ENCODE data around the gene AKT1.
"Not testable (repeated sequence)": the region's sequence is repeated elsewhere in the genome, so short reads cannot be mapped to it uniquely, and the experiment has no call there.

The AKT1 gene

DNA sequence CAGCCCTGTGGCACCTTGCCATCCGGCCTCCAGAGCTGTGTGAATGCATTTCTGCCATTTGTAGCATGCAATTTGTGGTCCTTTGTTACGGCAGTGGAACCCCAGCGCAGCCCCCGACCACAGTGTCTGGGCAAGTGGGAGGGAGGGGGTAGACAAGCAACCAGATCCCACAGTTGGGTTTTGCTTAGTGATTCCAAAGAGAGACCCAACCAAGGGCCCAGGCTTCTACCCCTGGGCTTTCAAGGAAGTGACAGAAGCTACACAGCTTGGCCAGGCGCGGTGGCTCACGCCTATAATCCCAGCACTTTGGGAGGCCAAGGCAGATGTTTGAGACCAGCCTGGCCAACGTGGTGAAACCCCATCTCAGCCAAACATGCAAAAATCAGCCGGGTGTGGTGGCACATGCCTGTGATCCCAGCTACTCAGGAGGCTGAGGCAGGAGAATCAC, 23.2 kb upstream of the AKT1 start:
- no peak for DNase-seq

DNA sequence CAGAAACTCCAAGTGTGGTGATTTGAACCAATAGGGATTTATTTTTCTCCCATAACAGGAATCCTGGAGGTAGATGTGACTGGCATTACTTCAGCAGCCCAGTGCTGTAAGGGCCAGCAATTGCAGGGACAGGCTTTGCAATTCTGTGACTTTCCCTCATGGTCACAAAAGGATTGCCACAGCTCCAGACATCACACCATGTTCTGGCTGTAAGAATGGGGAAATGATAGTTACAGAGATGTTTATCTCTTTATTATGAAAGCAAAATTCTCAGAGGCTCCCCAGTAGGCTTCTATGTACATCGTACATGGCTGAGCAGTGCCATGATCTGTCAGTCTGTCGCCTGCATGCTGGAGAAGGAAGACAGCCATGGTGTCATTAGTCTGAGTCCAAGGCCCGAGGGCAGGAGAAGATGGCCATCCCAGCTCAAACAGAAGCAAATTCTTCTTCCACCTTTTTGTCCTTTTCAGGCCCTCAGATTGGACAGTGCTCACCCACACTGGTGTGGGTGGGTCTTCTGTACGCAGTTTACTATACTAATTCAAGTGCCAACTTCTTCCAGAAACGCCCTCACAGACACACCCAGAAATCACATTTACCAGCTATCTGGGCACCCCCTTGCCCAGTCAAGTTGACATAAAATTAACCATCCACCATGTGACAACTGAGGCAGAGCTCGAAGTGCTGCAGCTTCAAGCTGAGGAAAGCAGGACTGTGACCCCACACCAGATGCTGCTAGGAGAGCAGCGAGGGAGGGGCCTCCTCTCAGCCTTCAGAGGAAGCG, 22.6 kb upstream of the AKT1 start:
- no peak for DNase-seq

GRCh38 chr14:104816616-104816884, 21.0 kb upstream of the AKT1 start:
- DNase-seq = no peak

GRCh38 chr14:104814701-104815100, 19.2 kb upstream of the AKT1 start:
- DNase-seq = not testable (repeated sequence)

- no peak for DNase-seq
Measured at GRCh38 chr14:104813286-104813685, 17.7 kb upstream of the AKT1 start.

DNA sequence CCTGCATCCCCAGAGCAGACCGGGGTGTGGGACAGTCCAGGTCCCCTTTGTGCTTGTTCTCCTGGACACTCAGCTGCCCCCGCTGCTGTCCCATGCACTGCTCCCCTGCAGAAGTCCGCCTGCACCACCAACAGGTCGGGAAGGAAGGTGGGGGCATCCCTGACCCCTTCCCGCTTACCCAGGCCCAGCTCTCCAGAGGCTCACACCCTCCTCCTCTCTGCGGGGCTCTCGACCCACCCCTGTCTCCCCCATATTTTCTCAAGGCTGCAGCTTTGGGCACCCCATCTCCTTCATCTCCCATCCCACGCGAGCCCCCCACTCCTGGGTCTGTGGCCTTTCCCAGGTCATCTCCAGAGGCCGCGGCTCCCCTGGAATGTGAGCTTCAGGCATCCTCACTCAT, 14.8 kb upstream of the AKT1 start:
- DNase-seq = no peak

GRCh38 chr14:104808456-104808855, 12.9 kb upstream of the AKT1 start:
- DNase-seq = no peak

DNA sequence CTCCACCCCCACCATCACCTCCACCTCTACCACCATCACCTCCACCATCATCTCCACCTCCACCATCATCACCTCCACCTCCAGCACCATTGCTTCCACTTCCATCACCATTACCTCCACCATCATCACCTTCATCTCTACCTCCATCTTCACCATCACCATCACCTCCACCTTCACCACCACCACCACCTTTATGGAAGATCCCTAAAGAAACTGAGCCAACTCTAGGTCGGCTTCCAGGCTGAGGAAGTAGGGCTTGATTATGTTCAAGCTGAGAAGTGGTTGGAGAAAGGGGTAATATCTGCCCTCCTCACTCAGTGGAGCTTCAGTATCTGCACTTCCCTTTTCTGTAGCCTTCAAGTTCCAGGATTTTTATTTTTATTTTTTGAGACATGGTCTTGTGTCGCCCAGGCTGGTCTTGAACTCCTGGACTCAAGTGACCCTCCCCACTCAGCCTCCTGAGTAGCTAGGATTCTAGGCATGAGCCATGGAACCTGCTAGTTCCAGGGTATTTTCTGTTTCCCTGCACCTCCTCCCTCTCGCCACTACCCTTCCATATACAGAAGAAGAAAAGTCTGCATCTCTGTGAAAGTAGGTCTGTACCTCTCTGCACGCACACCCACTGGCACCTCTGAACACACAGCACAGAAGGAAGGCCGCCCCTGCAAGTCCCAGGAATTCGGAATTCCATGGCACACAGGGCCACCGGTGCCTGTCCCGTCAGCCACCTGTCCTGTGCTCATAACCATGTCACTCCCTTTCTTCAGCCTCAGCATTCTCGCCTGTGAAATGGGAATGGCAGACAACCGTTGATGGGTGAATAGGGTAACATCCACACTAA, 11.3 kb upstream of the AKT1 start:
- DNase-seq = no peak

GRCh38 chr14:104805941-104806624, 10.5 kb upstream of the AKT1 start:
- DNase-seq = no peak

GRCh38 chr14:104805326-104805678, 9.8 kb upstream of the AKT1 start:
- no peak for DNase-seq

GRCh38 chr14:104804481-104805325, 9.2 kb upstream of the AKT1 start:
- DNase-seq = no peak

- DNase-seq = no peak
Measured at GRCh38 chr14:104803912-104804410, 8.4 kb upstream of the AKT1 start.

GRCh38 chr14:104803280-104803911, 7.8 kb upstream of the AKT1 start:
- no peak for DNase-seq

GRCh38 chr14:104802394-104803184, 7.0 kb upstream of the AKT1 start:
- DNase-seq = no peak

DNA sequence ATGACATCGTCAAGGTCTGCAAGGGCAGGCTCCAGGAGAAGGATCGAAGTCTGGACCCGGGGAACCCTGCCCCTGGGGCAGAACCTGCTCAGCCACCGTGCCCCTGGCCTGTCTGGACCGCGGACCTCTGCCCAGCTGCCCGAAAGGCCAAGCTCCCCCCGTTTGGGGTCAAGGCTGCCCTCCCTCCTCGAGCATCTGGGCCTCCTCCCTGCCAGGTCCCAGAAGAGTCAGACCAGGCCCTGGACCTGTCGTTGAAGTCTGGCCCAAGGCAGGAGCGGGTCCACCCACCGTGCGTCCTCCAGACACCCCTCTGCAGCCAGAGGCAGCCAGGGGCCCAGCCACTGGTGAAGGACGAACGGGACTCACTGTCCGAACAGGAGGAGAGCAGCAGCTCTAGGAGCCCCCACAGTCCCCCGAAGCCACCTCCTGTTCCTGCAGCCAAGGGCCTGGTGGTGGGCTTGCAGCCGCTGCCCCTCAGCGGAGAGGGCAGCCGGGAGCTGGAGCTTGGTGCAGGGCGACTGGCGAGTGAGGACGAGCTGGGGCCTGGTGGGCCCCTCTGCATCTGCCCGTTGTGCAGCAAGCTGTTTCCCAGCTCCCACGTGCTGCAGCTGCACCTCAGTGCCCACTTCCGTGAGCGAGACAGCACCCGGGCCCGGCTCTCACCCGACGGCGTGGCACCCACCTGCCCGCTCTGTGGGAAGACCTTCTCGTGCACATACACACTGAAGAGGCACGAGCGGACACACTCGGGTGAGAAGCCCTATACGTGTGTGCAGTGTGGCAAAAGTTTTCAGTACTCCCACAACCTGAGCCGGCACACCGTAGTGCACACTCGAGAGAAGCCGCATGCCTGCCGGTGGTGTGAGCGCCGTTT, 6.2 kb upstream of the AKT1 start:
- DNase-seq = no peak

- DNase-seq = peak; percentile 92
Measured at GRCh38 chr14:104800771-104801519, 5.4 kb upstream of the AKT1 start, which contains the start of gene ZBTB42. ZBTB42 (plus strand) TSS chr14:104801101; CDS start chr14:104801198, 97 bp downstream.

DNA sequence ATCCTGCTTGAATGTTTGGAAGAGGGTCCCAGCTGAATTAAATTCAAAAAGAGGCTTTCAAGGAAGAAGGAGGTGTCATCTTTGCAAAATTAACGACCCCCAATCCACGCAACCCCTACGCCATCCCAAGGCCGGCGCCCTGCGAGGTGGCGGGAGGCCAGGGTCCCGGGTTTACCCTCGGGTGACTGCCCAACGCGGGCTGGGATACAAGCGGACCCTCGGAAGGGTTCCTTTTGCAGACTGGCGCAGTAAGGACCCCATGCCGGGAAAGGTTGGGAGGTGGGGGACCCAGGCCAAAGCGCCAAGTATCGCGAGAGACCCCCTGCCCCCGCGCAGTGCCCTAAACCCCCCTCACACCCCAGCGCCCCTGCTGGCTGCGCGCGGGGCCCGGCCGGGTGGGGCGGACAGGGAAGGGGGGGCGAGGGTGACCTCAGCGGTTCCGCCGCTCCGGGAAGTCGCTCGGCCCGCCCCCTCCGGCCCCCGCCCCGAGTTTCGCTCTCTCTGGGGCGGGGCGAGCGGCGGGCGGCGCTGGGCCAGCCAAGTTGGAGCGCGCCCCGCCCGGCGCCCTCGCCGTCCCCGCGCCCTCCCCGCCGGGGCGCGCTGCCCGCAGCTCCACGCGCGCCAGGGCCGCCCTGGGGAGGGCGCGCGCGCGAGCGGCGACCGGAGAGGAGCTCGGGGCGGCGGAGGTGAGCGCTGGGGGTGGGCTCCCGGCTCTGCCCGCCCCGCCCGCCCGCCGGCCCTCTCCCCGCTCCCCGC, 4.6 kb upstream of the AKT1 start:
- DNase-seq = peak; percentile 96

DNA sequence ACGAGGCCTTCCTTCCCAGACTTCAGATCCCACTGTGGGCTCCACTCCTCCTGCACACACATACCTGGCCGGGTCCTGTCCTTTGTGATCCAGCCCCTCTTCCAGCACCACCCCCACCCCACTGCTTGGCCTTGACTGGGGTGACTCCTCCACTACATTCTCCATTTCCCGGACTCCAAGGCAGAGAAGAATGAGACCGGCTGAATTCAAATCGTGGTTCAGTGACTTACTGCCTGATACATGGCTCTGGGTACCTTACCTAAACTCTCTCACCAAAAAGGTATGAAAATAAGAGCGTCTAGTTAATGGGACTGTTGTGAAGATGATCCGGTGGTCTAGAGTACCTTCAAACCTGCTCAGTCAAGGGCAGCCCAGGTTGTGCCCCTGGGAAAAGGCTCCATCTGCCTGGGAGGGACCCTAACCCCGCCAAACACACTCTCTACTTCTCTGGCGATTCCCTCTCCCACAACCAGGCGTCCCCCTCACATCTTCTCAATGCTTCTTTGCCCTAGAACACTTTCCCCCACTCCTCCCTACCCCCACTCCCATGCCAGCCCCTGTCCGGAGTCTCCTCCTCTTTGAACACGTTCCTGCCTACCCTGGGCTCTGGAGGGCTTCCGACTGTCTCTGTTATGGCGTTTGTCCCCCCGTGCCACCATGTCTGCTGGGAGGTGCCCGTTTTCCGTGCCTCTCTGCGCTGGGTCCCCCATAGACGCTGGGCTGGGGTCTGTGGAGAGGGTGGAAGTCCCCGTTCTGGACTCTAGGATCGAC, 3.9 kb upstream of the AKT1 start:
- DNase-seq = no peak
